ENCODE results near the gene PRICKLE4. TPM values are rescaled to one million over a fixed set of nuclear protein-coding genes. Genes with fewer than 3 reads are reported as not detected.

The PRICKLE4 gene
- total RNA-seq, 1 experiment from 2014 or later, result 0.70 TPM

DNA sequence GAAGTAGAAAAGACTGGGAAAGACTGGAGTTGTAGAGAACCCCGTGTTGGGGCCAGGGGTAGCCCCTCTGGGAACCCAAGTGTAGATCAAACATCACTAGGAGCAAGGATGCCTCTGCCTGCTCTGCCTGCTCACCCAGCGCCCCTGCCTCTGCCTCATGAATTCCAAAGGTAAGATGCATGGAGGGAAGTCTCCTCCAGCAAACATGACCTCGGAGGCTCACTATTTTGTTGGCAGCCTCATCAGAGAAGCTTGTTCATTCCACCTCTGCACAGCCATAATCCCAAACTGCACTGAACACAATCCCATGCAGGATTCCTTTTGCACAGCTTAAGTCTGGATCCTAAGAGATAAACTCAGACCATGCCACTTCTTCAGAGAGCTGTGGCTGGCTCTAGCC lies 5.7 kb upstream of the PRICKLE4 start:
- TF ChIP-seq, protein P1, sequence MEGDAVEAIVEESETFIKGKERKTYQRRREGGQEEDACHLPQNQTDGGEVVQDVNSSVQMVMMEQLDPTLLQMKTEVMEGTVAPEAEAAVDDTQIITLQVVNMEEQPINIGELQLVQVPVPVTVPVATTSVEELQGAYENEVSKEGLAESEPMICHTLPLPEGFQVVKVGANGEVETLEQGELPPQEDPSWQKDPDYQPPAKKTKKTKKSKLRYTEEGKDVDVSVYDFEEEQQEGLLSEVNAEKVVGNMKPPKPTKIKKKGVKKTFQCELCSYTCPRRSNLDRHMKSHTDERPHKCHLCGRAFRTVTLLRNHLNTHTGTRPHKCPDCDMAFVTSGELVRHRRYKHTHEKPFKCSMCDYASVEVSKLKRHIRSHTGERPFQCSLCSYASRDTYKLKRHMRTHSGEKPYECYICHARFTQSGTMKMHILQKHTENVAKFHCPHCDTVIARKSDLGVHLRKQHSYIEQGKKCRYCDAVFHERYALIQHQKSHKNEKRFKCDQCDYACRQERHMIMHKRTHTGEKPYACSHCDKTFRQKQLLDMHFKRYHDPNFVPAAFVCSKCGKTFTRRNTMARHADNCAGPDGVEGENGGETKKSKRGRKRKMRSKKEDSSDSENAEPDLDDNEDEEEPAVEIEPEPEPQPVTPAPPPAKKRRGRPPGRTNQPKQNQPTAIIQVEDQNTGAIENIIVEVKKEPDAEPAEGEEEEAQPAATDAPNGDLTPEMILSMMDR (conservative IDR thresholded peaks at IDR 0.05), result no peak
- no peaks in the 10 kb centered on the region for H3K79me2 ChIP-seq (ENCODE audit: insufficient read depth, low read length)
- no peak overlapping the region for H3K14ac ChIP-seq (ENCODE audit: insufficient read depth, low read length)
- no peak overlapping the region for H4K91ac ChIP-seq (ENCODE audit: insufficient read length, low read depth, low read length)
- H3K4me2 ChIP-seq (ENCODE audit: insufficient read depth, insufficient read length, low read length), result no peak overlapping the region
- no peaks in the 10 kb centered on the region for H3K9me3 Mint-ChIP-seq
- no peak overlapping the region for H3K9ac ChIP-seq (ENCODE audit: extremely low read depth, insufficient read length, low read length)
- peaks cover 5% of the 10 kb centered on the region for H3K23me2 ChIP-seq (ENCODE audit: insufficient read length, low read depth, low read length, poor library complexity, severe bottlenecking)
- peaks cover 4% of the 10 kb centered on the region; the same call in 1 of the 2 replicates for H3K27me3 Mint-ChIP-seq (ENCODE audit: low read depth)
- H3K56ac ChIP-seq (ENCODE audit: insufficient read length, low read depth, low read length), result no peak overlapping the region
- H3K36me3 Mint-ChIP-seq (ENCODE audit: insufficient read depth in 1 of 3, low read depth in 3 of 3), result peaks cover 14 to 39% (median 37%) of the 10 kb centered on the region in 3 experiments; a peak in 6 of 7 replicates
- DNase-seq, result no peak
- H3K27ac Mint-ChIP-seq, result no peak overlapping the region
- H3K27me3 ChIP-seq (ENCODE audit: insufficient read depth, low read length), result no peaks in the 10 kb centered on the region
- no peak overlapping the region for H2AK5ac ChIP-seq (ENCODE audit: insufficient read length, low read length)
- peaks cover 7 to 8% of the 10 kb centered on the region in 2 experiments for H3K4me1 Mint-ChIP-seq
- H3T11ph ChIP-seq (ENCODE audit: low read length), result no peak overlapping the region
- no peak overlapping the region for H3K18ac ChIP-seq (ENCODE audit: insufficient read length, low read depth, low read length)
- H3K4ac ChIP-seq (ENCODE audit: low read depth, low read length), result no peak overlapping the region
- H3K27ac ChIP-seq (ENCODE audit: insufficient read length, low read depth, low read length), result no peak overlapping the region
- H2BK15ac ChIP-seq (ENCODE audit: low read depth, low read length), result no peak overlapping the region
- H4K20me1 ChIP-seq (ENCODE audit: control insufficient read depth, insufficient read depth, insufficient read length), result no peaks in the 10 kb centered on the region
- no peak overlapping the region for H4K8ac ChIP-seq (replicated peaks; ENCODE audit: insufficient read length, low read depth, low read length)
- H2BK120ac ChIP-seq (ENCODE audit: low read depth, low read length, poor library complexity, severe bottlenecking), result no peak overlapping the region
- no peaks in the 10 kb centered on the region for H3K79me1 ChIP-seq (ENCODE audit: insufficient read depth, low read depth, low read length, poor library complexity, severe bottlenecking)
- no peak overlapping the region for H4K5ac ChIP-seq (ENCODE audit: insufficient read length, low read depth, low read length)
- H2BK20ac ChIP-seq (ENCODE audit: low read depth, low read length, poor library complexity, severe bottlenecking), result no peak overlapping the region
- no peak overlapping the region for H3K4me3 Mint-ChIP-seq
- H3K9me3 ChIP-seq (ENCODE audit: control insufficient read depth, low read depth, low read length), result no peaks in the 10 kb centered on the region
- H3K23ac ChIP-seq (ENCODE audit: insufficient read length, low read depth, low read length), result no peak overlapping the region
- H3K4me1 ChIP-seq (ENCODE audit: insufficient read depth, low read length), result no peaks in the 10 kb centered on the region
- no peak overlapping the region for H2BK5ac ChIP-seq (ENCODE audit: insufficient read length, low read length)
- H2BK12ac ChIP-seq (ENCODE audit: insufficient read length, low read depth, low read length), result no peak overlapping the region
- WGBS (ENCODE audit: extremely low coverage, insufficient read length, low lambda C conversion rate), result no CpG with 5 or more reads among the region's 3 CpGs
- H2AFZ ChIP-seq (ENCODE audit: low read length), result no peak overlapping the region
